OCI-LY7 (cell line): Measurements from ENCODE around the gene PARM1. TPM values are rescaled to one million over a fixed set of nuclear protein-coding genes. Genes with fewer than 3 reads are reported as not detected.

Experiments used
- BruUV-seq: library from RNA; stranded (reverse); fragments of 400-500 nt; replicated peaks from 2 replicates; lab custom pipeline; 2021; lab: Mats Ljungman, UMichigan
- CTCF ChIA-PET: fragments of 300-600 bp; sonication (Branson Sonifier 250); formaldehyde crosslinking; loops from one replicate; lab custom pipeline; 2022; ENCODE audit warnings: antibody characterized with exemption; ENCODE audit not compliant: unreplicated experiment; lab: Charles Lee
- POLR2A ChIA-PET: fragments of 300-600 bp; sonication (Branson Sonifier 250); formaldehyde crosslinking; loops from one replicate; lab custom pipeline; 2022; ENCODE audit warnings: antibody characterized with exemption; lab: Charles Lee
- DNase-seq: peaks from one replicate; pipeline ENCODE4 v3.0.0-alpha.2; 2015; ENCODE audit warnings: low spot score
- H2AFZ ChIP-seq: fragments of 200-600 bp; sonication (generic), shearing (Covaris generic); 2 replicates; pipeline ENCODE4 v1.6.1; 2014; ENCODE audit warnings: mild to moderate bottlenecking, antibody characterized with exemption, low read length, moderate library complexity
- H3K27ac ChIP-seq: fragments of 200-600 bp; sonication (generic); 2 replicates; pipeline ENCODE4 v1.5.1; 2014; ENCODE audit warnings: mixed run types, low read depth, mild to moderate bottlenecking, moderate library complexity, low read length, inconsistent platforms; ENCODE audit not compliant: poor library complexity, severe bottlenecking
- H3K36me3 ChIP-seq: fragments of 200-600 bp; sonication (generic); 2 replicates; pipeline ENCODE4 v1.6.1; 2014; ENCODE audit warnings: mild to moderate bottlenecking, antibody characterized with exemption, low read length, moderate library complexity, mixed read lengths; ENCODE audit not compliant: insufficient read depth
- H3K4me1 ChIP-seq: fragments of 200-600 bp; sonication (generic); 2 replicates; pipeline ENCODE4 v1.5.1; 2014; ENCODE audit warnings: mild to moderate bottlenecking, low read length; ENCODE audit not compliant: insufficient read depth, poor library complexity, severe bottlenecking
- H3K4me2 ChIP-seq: fragments of 200-600 bp; sonication (generic); 2 replicates; pipeline ENCODE4 v1.6.1; 2014; ENCODE audit warnings: mild to moderate bottlenecking, low read length
- H3K4me3 ChIP-seq: fragments of 200-600 bp; sonication (generic); 2 replicates; pipeline ENCODE4 v1.5.1; 2014; ENCODE audit warnings: mild to moderate bottlenecking, low read depth, low read length; ENCODE audit not compliant: poor library complexity, severe bottlenecking
- H3K79me2 ChIP-seq: fragments of 200-600 bp; sonication (generic); 2 replicates; pipeline ENCODE4 v1.6.1; 2016; ENCODE audit warnings: low read depth, mild to moderate bottlenecking, low read length, moderate library complexity, mixed read lengths; ENCODE audit not compliant: insufficient read depth
- H3K9me2 ChIP-seq: fragments of 200-600 bp; sonication (generic); 2 replicates; pipeline ENCODE4 v1.6.1; 2016; ENCODE audit warnings: mild to moderate bottlenecking, low read length, mixed read lengths; ENCODE audit not compliant: insufficient read depth
- H3K9me3 ChIP-seq: fragments of 200-600 bp; sonication (generic); 2 replicates; pipeline ENCODE4 v1.6.1; 2014; ENCODE audit warnings: mild to moderate bottlenecking, mixed run types, low read length, mixed read lengths
- H4K20me1 ChIP-seq: fragments of 200-600 bp; sonication (generic); 2 replicates; pipeline ENCODE4 v1.6.1; 2014; ENCODE audit warnings: mild to moderate bottlenecking, antibody characterized with exemption, low read length, moderate library complexity, mixed read lengths; ENCODE audit not compliant: insufficient read depth
- EZH2phosphoT487 ChIP-seq: fragments of 200-600 bp; sonication (generic); IDR thresholded peaks from 2 replicates; pipeline ENCODE4 v1.6.1; 2018; ENCODE audit warnings: low read depth, borderline replicate concordance, mild to moderate bottlenecking, mixed run types, antibody characterized with exemption, low read length, moderate library complexity, mixed read lengths
- intact Hi-C: fragments of 100-400 bp; cut with micrococcal nuclease; formaldehyde crosslinking; loops from one replicate; pipeline ENCODE4 v1.10.0; 2022; ENCODE audit not compliant: unreplicated experiment
- total RNA-seq, 2 experiments: library from RNA; depleted of rRNA in 1 of 2; stranded (reverse); fragments of >200 nt in 1 of 2; shearing (Covaris generic) in 1 of 2; gene quantifications; 2 replicates each; pipeline ENCODE4 v1.2.3, GENCODE V29; 2014 to 2022
- TF ChIP-seq, protein P1 (sequence below): fragments of 200-600 bp; sonication (generic); conservative IDR thresholded peaks from 2 replicates; pipeline ENCODE4 v1.5.1; 2014; ENCODE audit warnings: mild to moderate bottlenecking, antibody characterized with exemption, low read length, moderate library complexity, mixed read lengths

Gene PARM1
- total RNA-seq, 2 experiments from 2014 or later = not detected

GRCh38 chr4:75089206-75089605 is 156.3 kb downstream of the PARM1 start:
- H3K4me2 ChIP-seq = no peak overlapping the region
- intact Hi-C loops = no loop called here
- TF ChIP-seq, protein P1, sequence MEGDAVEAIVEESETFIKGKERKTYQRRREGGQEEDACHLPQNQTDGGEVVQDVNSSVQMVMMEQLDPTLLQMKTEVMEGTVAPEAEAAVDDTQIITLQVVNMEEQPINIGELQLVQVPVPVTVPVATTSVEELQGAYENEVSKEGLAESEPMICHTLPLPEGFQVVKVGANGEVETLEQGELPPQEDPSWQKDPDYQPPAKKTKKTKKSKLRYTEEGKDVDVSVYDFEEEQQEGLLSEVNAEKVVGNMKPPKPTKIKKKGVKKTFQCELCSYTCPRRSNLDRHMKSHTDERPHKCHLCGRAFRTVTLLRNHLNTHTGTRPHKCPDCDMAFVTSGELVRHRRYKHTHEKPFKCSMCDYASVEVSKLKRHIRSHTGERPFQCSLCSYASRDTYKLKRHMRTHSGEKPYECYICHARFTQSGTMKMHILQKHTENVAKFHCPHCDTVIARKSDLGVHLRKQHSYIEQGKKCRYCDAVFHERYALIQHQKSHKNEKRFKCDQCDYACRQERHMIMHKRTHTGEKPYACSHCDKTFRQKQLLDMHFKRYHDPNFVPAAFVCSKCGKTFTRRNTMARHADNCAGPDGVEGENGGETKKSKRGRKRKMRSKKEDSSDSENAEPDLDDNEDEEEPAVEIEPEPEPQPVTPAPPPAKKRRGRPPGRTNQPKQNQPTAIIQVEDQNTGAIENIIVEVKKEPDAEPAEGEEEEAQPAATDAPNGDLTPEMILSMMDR = no peak
- no peak for TF ChIP-seq EZH2phosphoT487
- ChIA-PET POLR2A (no interaction called here), CTCF (no interaction called here)
- no TSS peak for BruUV-seq
- H3K9me3 ChIP-seq = no peaks in the 10 kb centered on the region
- H3K36me3 ChIP-seq = no peaks in the 10 kb centered on the region
- H2AFZ ChIP-seq = no peak overlapping the region
- H3K79me2 ChIP-seq = no peaks in the 10 kb centered on the region
- H3K9me2 ChIP-seq = no peaks in the 10 kb centered on the region
- no peaks in the 10 kb centered on the region for H4K20me1 ChIP-seq
- H3K27ac ChIP-seq = no peak overlapping the region
- H3K4me3 ChIP-seq = no peak overlapping the region
- no peaks in the 10 kb centered on the region for H3K4me1 ChIP-seq
- no peak for DNase-seq

DNA sequence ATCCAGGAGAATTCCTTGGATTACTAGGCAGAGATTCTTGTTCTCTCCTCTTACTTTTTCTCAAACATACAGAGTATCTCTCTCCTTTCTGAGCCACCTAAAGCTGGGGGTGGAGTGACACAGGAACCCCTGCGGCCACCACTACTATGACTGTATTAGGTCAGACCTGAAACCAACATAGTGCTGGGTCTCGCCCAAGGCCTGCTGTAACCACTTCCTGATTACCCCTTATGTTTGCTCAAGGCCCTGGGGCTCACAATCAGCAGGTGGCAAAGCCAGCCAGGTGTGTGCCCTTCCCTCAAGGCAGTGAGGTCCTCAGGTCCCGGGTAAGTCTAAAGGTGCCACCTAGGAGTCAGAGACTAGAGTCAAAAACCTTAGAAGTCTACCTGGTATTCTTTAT is 166.4 kb downstream of the PARM1 start:
- Histone ChIP-seq H3K4me3 (no peak overlapping the region), H3K36me3 (no peaks in the 10 kb centered on the region), H3K9me3 (no peaks in the 10 kb centered on the region), H3K27ac (no peak overlapping the region), H3K4me2 (no peak overlapping the region), H3K9me2 (no peaks in the 10 kb centered on the region), H4K20me1 (no peaks in the 10 kb centered on the region), H3K79me2 (no peaks in the 10 kb centered on the region), H3K4me1 (no peaks in the 10 kb centered on the region), H2AFZ (no peak overlapping the region)
- POLR2A ChIA-PET = interaction anchor here (0.6 to 1.0 kb wide), 3 partner anchors 8 to 330 kb away, joined by 4 read pairs; no protein-coding TSS in a partner anchor
- intact Hi-C loops = no loop called here
- peak; percentile 18 for DNase-seq
- CTCF ChIA-PET = no interaction called here
- BruUV-seq = no TSS peak
- TF ChIP-seq, protein P1 = no peak
- TF ChIP-seq EZH2phosphoT487 = no peak

Other genes starting within 250 kb of the PARM1 start
- not detected in 2 replicates for gene BTC, start 138.6 kb upstream of the PARM1 start, total RNA-seq (2014; rRNA removed; shearing (Covaris generic))
- gene BTC, start 138.6 kb upstream of the PARM1 start, total RNA-seq (2022) = not detected in 2 replicates